H1 (cell line): ENCODE measurements around the gene PKM. TPM values are rescaled to one million over a fixed set of nuclear protein-coding genes. Genes with fewer than 3 reads are reported as not detected.

Source experiments
- CTCF ChIA-PET: fragments of 300-600 bp; sonication (Branson Sonifier 250); formaldehyde crosslinking; loops from one replicate; lab custom pipeline; 2021; ENCODE audit not compliant: partially characterized antibody; lab: Charles Lee
- POLR2A ChIA-PET: fragments of 300-600 bp; sonication (Branson Sonifier 250); formaldehyde crosslinking; loops from one replicate; lab custom pipeline; 2021; ENCODE audit warnings: inconsistent platforms; ENCODE audit not compliant: partially characterized antibody; lab: Charles Lee
- DNase-seq, 2 experiments: peaks; one replicate each; pipeline versions ENCODE4 v3.0.0 to v3.0.0-alpha.2; 2010 to 2022; ENCODE audit warnings: low spot score in 2 of 2, low read depth in 1 of 2, mixed read lengths in 1 of 2
- FAIRE-seq: peaks from 2 replicates; lab custom pipeline; 2011; peaks lifted over from hg19 to GRCh38; lab: Jason Lieb, UNC
- H2AFZ ChIP-seq: 2 replicates; pipeline ENCODE4 v1.8.1; 2012; ENCODE audit warnings: low read length, inconsistent platforms
- H2AK5ac ChIP-seq: 2 replicates; pipeline ENCODE4 v1.6.1; 2013; ENCODE audit warnings: low read depth, low read length
- H2BK120ac ChIP-seq: replicated peaks from 2 replicates; pipeline ENCODE3; 2013; ENCODE audit warnings: low read depth, low read length, inconsistent platforms
- H2BK12ac ChIP-seq: 2 replicates; pipeline ENCODE4 v1.6.1; 2013; ENCODE audit warnings: low read depth, low read length
- H2BK15ac ChIP-seq: 2 replicates; pipeline ENCODE4 v1.6.1; 2013; ENCODE audit warnings: low read length
- H2BK20ac ChIP-seq: 2 replicates; pipeline ENCODE4 v1.6.1; 2013; ENCODE audit warnings: low read length
- H2BK5ac ChIP-seq: 2 replicates; pipeline ENCODE4 v1.6.1; 2013; ENCODE audit warnings: low read depth, low read length
- H3K14ac ChIP-seq: 2 replicates; pipeline ENCODE4 v1.6.1; 2013; ENCODE audit warnings: inconsistent platforms; ENCODE audit not compliant: insufficient read length
- H3K18ac ChIP-seq: 2 replicates; pipeline ENCODE4 v1.6.1; 2013; ENCODE audit warnings: low read length; ENCODE audit errors: extremely low read depth
- H3K23ac ChIP-seq: 2 replicates; pipeline ENCODE4 v1.6.1; 2013; ENCODE audit warnings: inconsistent platforms; ENCODE audit not compliant: insufficient read length
- H3K23me2 ChIP-seq: 2 replicates; pipeline ENCODE4 v1.6.1; 2013; ENCODE audit warnings: low read depth, low read length
- H3K27ac ChIP-seq: 2 replicates; pipeline ENCODE4 v1.6.1; 2011; ENCODE audit warnings: low read depth, low read length, inconsistent platforms
- H3K27me3 ChIP-seq, 4 experiments: replicated peaks in 1 of 4; 1 replicate in 1 of 4; 2 replicates in 3 of 4; pipeline versions ENCODE4 v1.6.1 to v1.8.1; 2011 to 2013; ENCODE audit warnings: low read length in 3 of 4, mild to moderate bottlenecking in 3 of 4, inconsistent platforms in 2 of 4, mixed read lengths in 2 of 4, moderate library complexity in 1 of 4; ENCODE audit not compliant: control insufficient read depth in 3 of 4, insufficient read depth in 3 of 4; ENCODE audit errors: extremely low read depth in 1 of 4
- H3K36me3 ChIP-seq, 4 experiments: 2 replicates each; pipeline versions ENCODE4 v1.6.1 to v1.8.1; 2011 to 2013; ENCODE audit warnings: mild to moderate bottlenecking in 4 of 4, low read length in 3 of 4, moderate library complexity in 2 of 4, control low read depth in 1 of 4, inconsistent platforms in 1 of 4; ENCODE audit not compliant: insufficient read depth in 4 of 4, control insufficient read depth in 2 of 4
- H3K4ac ChIP-seq: replicated peaks from 2 replicates; pipeline ENCODE3; 2013; ENCODE audit warnings: low read length, low read depth, mixed read lengths, inconsistent platforms; ENCODE audit not compliant: insufficient read length
- H3K4me1 ChIP-seq, 4 experiments: replicated peaks in 1 of 4; 1 replicate in 1 of 4; 2 replicates in 3 of 4; pipeline versions ENCODE4 v1.6.1 to v1.8.1; 2011 to 2013; ENCODE audit warnings: low read length in 3 of 4, inconsistent platforms in 2 of 4, mixed read lengths in 1 of 4; ENCODE audit not compliant: insufficient read depth in 4 of 4, control insufficient read depth in 3 of 4
- H3K4me2 ChIP-seq, 2 experiments: 2 replicates each; pipeline versions ENCODE4 v1.6.1 to v1.8.1; 2011 to 2013; ENCODE audit warnings: low read depth in 2 of 2, low read length in 2 of 2, control low read depth in 1 of 2, inconsistent platforms in 1 of 2, mild to moderate bottlenecking in 1 of 2; ENCODE audit not compliant: insufficient read depth in 1 of 2
- H3K4me3 ChIP-seq, 4 experiments: fragments of 200-600, 300-600 bp in 1 of 4; sonication (generic), shearing (Covaris generic), sonication (Bioruptor Twin) in 1 of 4; 2 replicates each; pipeline versions ENCODE4 v1.5.1 to v1.8.1; 2011 to 2016; ENCODE audit warnings: low read length in 4 of 4, low read depth in 3 of 4, control low read depth in 2 of 4, inconsistent platforms in 2 of 4, mild to moderate bottlenecking in 2 of 4, mixed read lengths in 1 of 4, moderate library complexity in 1 of 4; ENCODE audit not compliant: insufficient read depth in 2 of 4; ENCODE audit errors: extremely low read depth in 1 of 4
- H3K56ac ChIP-seq: replicated peaks from 2 replicates; pipeline ENCODE3; 2013; ENCODE audit warnings: low read depth, mild to moderate bottlenecking, mixed read lengths, low read length, inconsistent platforms; ENCODE audit not compliant: insufficient read length
- H3K79me1 ChIP-seq: 2 replicates; pipeline ENCODE4 v1.6.1; 2013; ENCODE audit warnings: low read depth, low read length, control low read depth
- H3K79me2 ChIP-seq, 2 experiments: 2 replicates each; pipeline versions ENCODE4 v1.6.1 to v1.8.1; 2012 to 2013; ENCODE audit warnings: low read length in 2 of 2, mild to moderate bottlenecking in 2 of 2, inconsistent platforms in 1 of 2; ENCODE audit not compliant: insufficient read depth in 2 of 2, control insufficient read depth in 1 of 2
- H3K9ac ChIP-seq, 4 experiments: replicated peaks in 1 of 4; 1 replicate in 1 of 4; 2 replicates in 3 of 4; pipeline versions ENCODE4 v1.6.1 to v1.8.1; 2011 to 2013; ENCODE audit warnings: low read depth in 3 of 4, low read length in 3 of 4, control low read depth in 2 of 4, mild to moderate bottlenecking in 2 of 4, moderate library complexity in 2 of 4, inconsistent platforms in 1 of 4; ENCODE audit errors: extremely low read depth in 1 of 4
- H3K9me3 ChIP-seq, 2 experiments: 2 replicates each; pipeline versions ENCODE4 v1.6.1 to v1.8.1; 2012 to 2013; ENCODE audit warnings: mild to moderate bottlenecking in 2 of 2, moderate library complexity in 2 of 2, control low read depth in 1 of 2, inconsistent platforms in 1 of 2, low read depth in 1 of 2, low read length in 1 of 2, mixed read lengths in 1 of 2; ENCODE audit not compliant: insufficient read depth in 2 of 2
- H4K20me1 ChIP-seq, 2 experiments: replicated peaks in 1 of 2; 2 replicates each; pipeline versions ENCODE3 to v1.8.1; 2011 to 2013; ENCODE audit warnings: inconsistent platforms in 2 of 2, low read length in 2 of 2, mild to moderate bottlenecking in 1 of 2; ENCODE audit not compliant: insufficient read depth in 2 of 2, control insufficient read depth in 1 of 2
- H4K5ac ChIP-seq: 2 replicates; pipeline ENCODE4 v1.6.1; 2013; ENCODE audit warnings: low read length, low read depth, mixed read lengths, inconsistent platforms; ENCODE audit not compliant: insufficient read length
- H4K8ac ChIP-seq: 2 replicates; pipeline ENCODE4 v1.8.0; 2013; ENCODE audit warnings: mild to moderate bottlenecking, moderate library complexity, low read length, inconsistent platforms; ENCODE audit not compliant: insufficient read depth; ENCODE audit errors: extremely low read depth
- H4K91ac ChIP-seq: replicated peaks from 2 replicates; pipeline ENCODE3; 2013; ENCODE audit warnings: low read length, mixed read lengths, inconsistent platforms; ENCODE audit not compliant: insufficient read length
- MAFK ChIP-seq: IDR thresholded peaks from 2 replicates; pipeline ENCODE4 v1.6.1; 2012; ENCODE audit warnings: low read depth, mild to moderate bottlenecking, improper control_type of control experiment, low read length
- POLR2AphosphoS5 ChIP-seq: IDR thresholded peaks from 2 replicates; pipeline ENCODE4 v1.6.1; 2011; ENCODE audit warnings: low read depth, low read length
- WGBS, 2 experiments: shearing (Covaris generic) in 1 of 2; methylation state at CpG; one replicate each; pipeline versions ENCODE4 v1.1.6 to v1.1.7; 2013 to 2015; ENCODE audit warnings: low lambda C conversion rate in 2 of 2, mixed read lengths in 2 of 2, inconsistent platforms in 1 of 2, low coverage in 1 of 2, missing lambda C conversion rate in 1 of 2; ENCODE audit not compliant: insufficient replicate concordance in 2 of 2, insufficient coverage in 1 of 2, insufficient read length in 1 of 2; ENCODE audit errors: extremely low coverage in 1 of 2, missing lambda C conversion rate in 1 of 2; 5-methylcytosine and 5-hydroxymethylcytosine counted together
- polyA plus RNA-seq, 7 experiments: library from polyadenylated mRNA; depleted of rRNA in 3 of 7; stranded (reverse) in 5 of 7; unstranded in 2 of 7; fragments of >200 nt in 5 of 7; fragments of 200-250 nt in 2 of 7; gene quantifications; 1 replicate in 5 of 7; 2 replicates in 1 of 7; 4 replicates in 1 of 7; pipeline versions ENCODE4 v1.2.1 to v1.2.3, GENCODE V29; 2011 to 2013; ENCODE audit warnings: missing spikeins in 2 of 7, mixed read lengths in 2 of 7
- total RNA-seq: library from RNA; stranded (reverse); fragmentation: NEBNext Ultra II Directional; extraction: Animal tissue kit (Norgen Biotek cat#: 25700); gene quantifications from 2 replicates; pipeline ENCODE4 v1.2.1, GENCODE V29; 2021

PKM gene
- total and polyA plus RNA-seq, 2 of the 8 experiments (the other 6 are each of a cell fraction or from before 2014, with no cell fraction given), result 780 to 856 TPM

DNA sequence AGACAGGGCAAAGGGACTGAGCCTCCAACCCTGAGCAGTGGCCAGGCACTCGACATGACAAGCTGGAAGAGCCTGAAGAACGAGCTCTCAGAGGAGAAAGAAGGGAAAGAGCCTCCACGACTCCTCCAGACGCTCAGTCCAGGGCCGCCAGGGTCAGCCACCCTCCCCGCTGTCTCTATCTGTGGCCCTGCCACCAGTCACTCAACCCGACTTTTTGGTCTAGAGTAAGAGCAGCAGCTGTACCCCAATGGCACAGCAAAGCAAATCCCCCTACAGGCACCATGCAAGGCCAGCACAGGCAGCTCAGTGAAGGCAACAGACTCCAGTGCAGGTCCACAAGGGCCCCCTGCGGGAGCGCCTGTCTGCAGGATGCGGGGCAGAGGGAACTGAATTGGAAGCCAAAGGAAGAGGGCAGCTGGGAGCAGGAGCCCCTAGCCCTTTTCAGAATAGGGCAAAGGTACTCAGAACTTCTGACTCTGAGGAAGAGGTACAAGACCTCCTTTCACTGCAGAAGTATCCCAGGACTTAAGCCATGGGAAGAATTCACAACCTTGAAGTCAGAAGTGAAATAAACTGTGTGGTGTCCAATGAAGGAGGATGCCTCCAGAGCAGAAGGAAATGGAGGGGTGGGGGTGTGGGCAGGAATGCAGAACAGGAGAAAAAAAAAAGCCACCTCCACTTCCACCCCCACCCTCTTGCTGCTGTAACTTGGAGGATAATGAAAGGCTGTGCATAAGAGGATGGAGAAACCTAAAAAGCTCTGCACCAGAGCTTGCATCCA is 24.9 kb downstream of the PKM start:
- Histone ChIP-seq H3K9ac (no peak overlapping the region), H3K79me2 (no peaks in the 10 kb centered on the region; a peak in 1 of 4 replicates), H3K4me1 (no peaks in the 10 kb centered on the region), H4K5ac (no peak overlapping the region), H3K4ac (no peak overlapping the region), H2BK120ac (no peak overlapping the region), H2BK12ac (no peak overlapping the region), H3K18ac (no peak overlapping the region), H2BK20ac (no peak overlapping the region), H4K91ac (no peak overlapping the region), H3K79me1 (peaks cover 5% of the 10 kb centered on the region), H3K27ac (no peak overlapping the region), H4K8ac (no peak overlapping the region), H3K23ac (no peak overlapping the region), H3K4me2 (no peak overlapping the region), H2AK5ac (no peak overlapping the region), H3K36me3 (peaks cover 66 to 100% (median 93%) of the 10 kb centered on the region in 4 experiments), H3K56ac (no peak overlapping the region), H3K14ac (no peak overlapping the region), H3K23me2 (no peaks in the 10 kb centered on the region), H3K4me3 (no peak overlapping the region), H2BK5ac (no peak overlapping the region), H2AFZ (no peak overlapping the region), H3K9me3 (no peaks in the 10 kb centered on the region), H2BK15ac (no peak overlapping the region), H4K20me1 (peaks cover 18 to 32% of the 10 kb centered on the region in 2 experiments), H3K27me3 (no peaks in the 10 kb centered on the region)
- TF ChIP-seq POLR2AphosphoS5 (no peak), MAFK (no peak)
- DNase-seq (no peak), FAIRE-seq (no peak)
- CTCF ChIA-PET, result interaction anchor here (1.0 to 1.7 kb wide), 2 partner anchors 11 to 79 kb away, joined by 4 read pairs; no protein-coding TSS in a partner anchor
- POLR2A ChIA-PET, result interaction anchor here (0.7 to 1.7 kb wide), 4 partner anchors 9 to 27 kb away, joined by 3 to 7 read pairs (median 5); partner anchors contain the start of gene GRAMD2A
- WGBS, 2 experiments, result 86% methylated on average over 9 of the region's 10 CpGs; no CpG with 5 or more reads in 1 of the 2 experiments
